ENCODE measurements around the gene MAP4K3.
"Not testable (repeated sequence)": the region's sequence is repeated elsewhere in the genome, so short reads cannot be mapped to it uniquely, and the experiment has no call there.

Gene MAP4K3

GRCh38 chr2:39301352-39301751 lies 135.7 kb downstream of the MAP4K3 start:
- DNase-seq (ENCODE audit: low read depth) = no peak

GRCh38 chr2:39300044-39300978 lies 136.8 kb downstream of the MAP4K3 start:
- DNase-seq (ENCODE audit: low read depth) = no peak

- no peak for DNase-seq (ENCODE audit: low read depth)
Observed at GRCh38 chr2:39290433-39290832, 146.7 kb downstream of the MAP4K3 start.

DNA sequence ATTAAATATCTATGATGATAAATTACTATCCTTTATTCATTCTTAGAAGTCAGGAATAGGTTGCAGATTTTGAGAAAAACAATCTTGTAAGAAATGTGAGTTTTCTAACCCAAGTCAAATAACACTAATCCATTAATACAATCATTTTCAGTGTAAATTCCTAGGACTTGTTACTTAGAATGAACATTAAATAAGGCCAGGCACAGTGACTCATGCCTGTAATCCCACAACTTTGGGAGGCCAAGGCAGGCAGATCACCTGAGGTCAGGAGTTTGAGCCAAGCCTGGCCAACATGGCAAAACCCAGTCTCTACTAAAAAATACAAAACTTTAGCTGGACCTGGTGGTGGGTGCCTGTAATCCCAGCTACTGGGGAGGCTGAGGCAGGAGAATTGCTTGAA lies 147.5 kb downstream of the MAP4K3 start:
- peak; percentile 19 for DNase-seq (ENCODE audit: low read depth)

GRCh38 chr2:39283561-39283960 lies 153.5 kb downstream of the MAP4K3 start:
- no peak for DNase-seq (ENCODE audit: low read depth)

- DNase-seq (ENCODE audit: low read depth) = no peak
Observed at GRCh38 chr2:39281391-39281790, 155.7 kb downstream of the MAP4K3 start.

DNA sequence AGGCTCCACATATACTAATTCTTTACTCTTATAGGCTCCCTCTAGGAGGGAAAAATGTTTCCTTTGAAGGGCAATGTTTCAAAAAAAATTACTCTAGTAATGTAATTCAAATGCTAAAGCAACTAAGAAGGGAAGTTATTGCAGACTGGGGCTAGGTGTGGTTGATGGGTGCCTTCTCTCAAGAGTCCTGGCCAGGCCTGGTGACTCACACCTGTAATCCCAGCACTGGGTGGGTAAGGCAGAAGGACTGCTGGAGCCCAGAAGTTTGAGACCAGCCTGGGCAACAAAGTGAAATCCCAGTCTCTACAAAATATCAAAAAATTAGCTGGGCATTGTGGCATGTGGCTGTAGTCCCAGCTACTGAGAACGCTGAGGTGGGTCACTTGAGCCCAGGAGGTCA lies 162.1 kb downstream of the MAP4K3 start:
- peak; percentile 30 for DNase-seq (ENCODE audit: low read depth)

GRCh38 chr2:39269941-39270340 lies 167.1 kb downstream of the MAP4K3 start:
- DNase-seq (ENCODE audit: low read depth) = no peak

DNA sequence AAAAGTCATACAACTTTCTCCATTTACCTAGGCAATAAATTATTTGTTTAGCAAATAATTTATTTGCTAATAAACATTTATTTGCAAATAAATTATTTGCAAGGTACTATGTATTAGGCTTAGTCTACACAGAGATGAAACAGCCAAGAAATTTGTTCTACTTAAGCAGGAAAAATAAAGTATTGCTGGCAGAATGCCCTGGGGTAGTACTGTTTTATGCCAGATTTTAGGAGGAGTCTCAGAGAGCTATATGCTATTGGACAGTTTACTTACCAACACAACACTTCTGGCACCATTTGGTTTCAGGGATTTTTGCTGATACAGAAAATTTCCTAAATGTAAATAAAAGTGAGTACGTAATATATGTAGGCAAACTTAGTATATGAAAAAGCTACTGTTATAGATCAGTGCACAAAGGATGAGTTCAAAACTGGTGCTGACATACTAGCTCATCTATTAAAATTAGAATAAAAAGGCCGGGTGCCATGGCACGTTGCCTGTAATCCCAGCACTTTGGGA lies 170.1 kb downstream of the MAP4K3 start:
- DNase-seq (ENCODE audit: low read depth) = no peak

- DNase-seq (ENCODE audit: low read depth) = peak; percentile 27
Observed at GRCh38 chr2:39266139-39266805, 170.8 kb downstream of the MAP4K3 start.

DNA sequence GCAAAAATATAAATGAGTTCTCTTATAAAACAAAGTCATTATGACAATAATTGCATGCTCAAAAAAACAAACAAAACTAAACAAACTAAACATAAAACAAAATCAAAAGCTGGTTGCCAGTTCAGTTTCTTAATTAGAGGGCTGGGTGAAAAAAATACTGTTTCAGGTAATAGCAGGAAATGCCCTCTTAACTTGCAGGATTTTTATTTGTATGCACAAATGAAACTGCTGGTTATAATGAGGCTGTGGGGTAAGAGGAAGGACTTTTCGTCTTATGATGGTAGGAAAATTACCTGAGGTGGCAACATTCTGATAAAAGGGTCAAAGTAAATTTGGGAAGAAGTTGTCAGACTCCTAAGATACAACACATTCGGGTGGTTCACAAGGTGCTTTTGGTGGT lies 171.8 kb downstream of the MAP4K3 start:
- no peak for DNase-seq (ENCODE audit: low read depth)

DNA sequence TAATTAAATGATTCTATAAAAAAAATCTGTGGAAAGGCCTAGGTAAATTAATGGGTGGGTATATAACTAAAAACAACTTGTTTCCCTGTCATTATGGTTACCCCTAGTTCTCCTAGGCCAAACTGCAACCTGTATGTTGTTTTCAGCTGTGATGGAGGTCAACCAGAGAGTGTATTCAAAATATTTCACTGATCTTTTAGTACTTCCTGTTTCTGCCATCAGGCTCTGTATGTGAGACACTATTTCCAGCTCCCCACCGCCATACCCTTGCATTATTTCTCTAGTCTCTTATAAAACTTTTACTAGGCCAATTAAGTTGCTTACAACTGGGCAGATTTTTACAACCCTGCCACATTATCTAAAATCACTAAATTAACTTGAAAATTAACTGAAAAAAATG lies 172.4 kb downstream of the MAP4K3 start:
- DNase-seq (ENCODE audit: low read depth) = no peak

- DNase-seq (ENCODE audit: low read depth) = no peak
Observed at GRCh38 chr2:39260087-39260486, 177.0 kb downstream of the MAP4K3 start.

- no peak for DNase-seq (ENCODE audit: low read depth)
Observed at GRCh38 chr2:39256040-39256439, 181.0 kb downstream of the MAP4K3 start.

GRCh38 chr2:39252888-39253518 lies 184.1 kb downstream of the MAP4K3 start:
- no peak for DNase-seq (ENCODE audit: low read depth)

DNA sequence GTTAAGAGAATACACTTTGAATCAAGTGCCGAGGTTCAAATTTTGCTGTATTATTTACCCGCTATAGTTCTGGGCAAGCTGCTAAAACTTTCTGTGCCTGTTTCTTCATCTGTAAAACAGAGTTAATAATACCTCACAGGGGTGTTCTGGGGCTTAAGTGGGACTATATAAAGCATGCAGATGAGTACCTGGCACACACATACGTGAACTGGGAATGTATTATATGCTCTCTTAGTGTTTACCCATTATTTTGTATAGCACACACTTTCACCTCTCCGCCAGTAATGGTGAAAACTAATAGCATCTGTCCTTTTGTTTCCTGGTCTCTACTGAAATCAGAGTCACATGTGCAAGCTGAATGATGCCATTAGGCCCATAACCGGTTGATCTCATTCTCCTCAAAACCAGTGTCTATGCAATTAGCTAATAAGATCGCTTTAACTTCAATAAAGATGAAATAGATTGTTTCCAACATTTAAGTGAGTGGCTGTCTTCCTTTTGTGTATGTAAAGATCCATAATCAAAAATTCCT lies 189.5 kb downstream of the MAP4K3 start:
- no peak for DNase-seq (ENCODE audit: low read depth)

DNA sequence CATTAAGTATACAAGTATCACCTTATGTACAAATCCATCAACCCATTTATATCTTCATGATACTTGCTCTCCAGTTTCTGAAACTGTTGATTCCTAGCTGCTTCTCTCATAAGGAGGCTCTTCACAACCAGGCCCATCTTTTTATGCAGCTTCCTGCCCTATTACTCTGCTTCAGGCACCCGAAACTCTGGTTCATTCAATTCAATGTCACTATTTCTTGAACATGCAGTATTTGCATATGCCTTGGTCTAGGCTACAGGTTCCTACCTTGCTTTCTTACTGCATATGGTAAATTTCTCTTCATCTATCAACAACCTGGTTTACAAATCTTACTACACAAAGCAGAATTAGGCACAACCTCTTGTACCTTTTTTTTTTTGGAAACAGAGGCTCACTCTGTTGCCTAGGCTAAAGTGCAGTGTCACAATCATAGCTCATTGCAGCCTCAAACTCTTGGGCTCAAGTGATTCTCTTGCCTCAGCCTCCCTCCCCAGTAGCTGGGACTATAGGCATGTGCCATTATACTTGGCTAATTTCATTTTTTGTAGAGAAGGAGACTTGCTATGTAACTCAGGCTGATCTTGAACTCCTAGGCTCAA lies 190.6 kb downstream of the MAP4K3 start:
- no peak for DNase-seq (ENCODE audit: low read depth)

DNA sequence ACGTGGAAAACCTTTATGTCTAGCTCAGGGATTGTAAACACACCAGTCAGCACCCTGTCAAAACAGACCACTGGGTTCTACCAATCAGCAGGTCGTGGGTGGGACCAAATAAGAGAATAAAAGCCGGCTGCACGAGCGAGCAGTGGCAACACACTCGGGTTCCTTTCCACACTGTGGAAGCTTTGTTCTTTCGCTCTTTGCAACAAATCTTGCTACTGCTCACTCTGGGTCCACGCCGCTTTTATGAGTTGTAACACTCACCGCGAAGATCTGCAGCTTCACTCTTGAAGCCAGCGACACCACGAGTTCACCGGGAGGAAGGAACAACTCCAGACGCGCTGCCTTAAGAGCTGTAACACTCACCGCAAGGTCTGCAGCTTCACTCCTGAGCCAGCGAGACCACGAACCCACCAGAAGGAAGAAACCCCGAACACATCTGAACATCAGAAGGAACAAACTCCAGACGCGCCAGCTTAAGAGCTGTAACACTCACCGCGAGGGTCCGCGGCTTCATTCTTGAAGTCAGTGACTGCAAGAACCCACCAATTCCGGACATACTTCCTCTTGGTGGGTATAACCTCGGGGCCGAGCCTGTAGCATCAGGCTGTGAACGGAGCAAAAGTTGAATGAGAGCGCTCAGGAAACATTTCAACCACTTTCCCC lies 192.0 kb downstream of the MAP4K3 start:
- not testable (repeated sequence) for DNase-seq (ENCODE audit: low read depth)

- DNase-seq (ENCODE audit: low read depth) = not testable (repeated sequence)
Observed at GRCh38 chr2:39244241-39244862, 192.7 kb downstream of the MAP4K3 start.

DNA sequence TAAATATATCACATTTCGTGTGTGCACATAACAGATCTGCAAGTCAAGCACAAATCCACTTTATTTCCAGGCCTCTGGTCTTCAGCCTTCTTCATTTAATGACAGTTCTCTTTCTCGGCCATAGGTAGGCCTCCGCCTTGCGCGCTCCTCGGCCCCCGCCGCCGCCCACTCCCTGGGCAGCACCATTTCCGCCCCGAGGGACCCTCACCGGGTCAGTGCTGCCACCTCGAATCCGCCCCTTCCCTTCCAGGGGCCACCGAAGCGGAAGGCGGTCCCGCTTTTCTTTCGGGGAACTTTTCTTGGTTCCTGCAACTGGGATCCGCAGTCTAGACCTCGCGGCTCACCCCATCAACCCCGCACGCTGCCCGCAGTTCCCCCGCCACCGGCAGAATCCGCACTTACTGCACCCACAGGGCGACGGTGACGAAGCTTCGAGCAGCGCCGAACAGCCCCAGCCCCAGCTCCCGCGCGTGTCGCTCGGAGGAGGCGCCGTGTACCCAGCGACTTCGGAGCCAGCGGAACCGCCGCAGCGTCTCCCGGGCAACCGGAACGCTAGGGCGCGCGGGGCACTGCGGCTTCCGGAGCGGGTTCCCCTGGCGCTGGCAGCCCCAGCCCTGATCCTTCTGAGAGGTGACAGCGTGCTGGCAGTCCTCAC lies 193.5 kb downstream of the MAP4K3 start, which contains the start of gene CDKL4:
CDKL4 (minus strand) TSS at position 502 of the 655 bp plus-strand sequence.
- no peak for DNase-seq (ENCODE audit: low read depth)
